ENCODE measurements around the gene PSMG3.

PSMG3 gene

GRCh38 chr7:1537535-1538412, 32.1 kb downstream of the PSMG3 start:
- H3K4me3 ChIP-seq (ENCODE audit: low read depth, low read length), result no peak overlapping the region
- no peak for TF ChIP-seq CTCF (IDR thresholded peaks at IDR 0.05; ENCODE audit: low read depth, low read length, missing control alignments)
- no peak for DNase-seq (ENCODE audit: low read depth)

GRCh38 chr7:1536743-1537534, 32.9 kb downstream of the PSMG3 start:
- no peak overlapping the region for H3K4me3 ChIP-seq (ENCODE audit: low read depth, low read length)
- no peak for DNase-seq (ENCODE audit: low read depth)

GRCh38 chr7:1536455-1536742, 33.4 kb downstream of the PSMG3 start:
- TF ChIP-seq CTCF (IDR thresholded peaks at IDR 0.05; ENCODE audit: low read depth, low read length, missing control alignments), result no peak
- no peak for DNase-seq (ENCODE audit: low read depth)
- H3K4me3 ChIP-seq (ENCODE audit: low read depth, low read length), result no peak overlapping the region

More at GRCh38 chr7:1536743-1537534, 32.9 kb downstream of the PSMG3 start:
- no peak for TF ChIP-seq CTCF (IDR thresholded peaks at IDR 0.05; ENCODE audit: low read depth, low read length, missing control alignments)

- TF ChIP-seq CTCF (IDR thresholded peaks at IDR 0.05; ENCODE audit: low read depth, low read length, missing control alignments), result no peak
- H3K4me3 ChIP-seq (ENCODE audit: low read depth, low read length), result no peak overlapping the region
- no peak for DNase-seq (ENCODE audit: low read depth)
Measured at GRCh38 chr7:1535701-1536454, 34.0 kb downstream of the PSMG3 start.

GRCh38 chr7:1535100-1535458, 34.8 kb downstream of the PSMG3 start:
- H3K4me3 ChIP-seq (ENCODE audit: low read depth, low read length), result no peak overlapping the region
- TF ChIP-seq CTCF (IDR thresholded peaks at IDR 0.05; ENCODE audit: low read depth, low read length, missing control alignments), result no peak

GRCh38 chr7:1534330-1535099, 35.3 kb downstream of the PSMG3 start:
- no peak overlapping the region for H3K4me3 ChIP-seq (ENCODE audit: low read depth, low read length)
- no peak for DNase-seq (ENCODE audit: low read depth)
- TF ChIP-seq CTCF (IDR thresholded peaks at IDR 0.05; ENCODE audit: low read depth, low read length, missing control alignments), result no peak

More at GRCh38 chr7:1535100-1535458, 34.8 kb downstream of the PSMG3 start:
- no peak for DNase-seq (ENCODE audit: low read depth)
